MG63 (cell line): ENCODE measurements around the gene ADGRV1. TPM values are rescaled to one million over a fixed set of nuclear protein-coding genes. Genes with fewer than 3 reads are reported as not detected.
A peak's percentile ranks its signal among the peaks of the same experiment; 100 is the strongest.

ENCODE experiments used
- DNase-seq: peaks from one replicate; pipeline ENCODE4 v3.0.0-alpha.2; 2020
- H3K27me3 ChIP-seq: fragments of 250-450 bp; sonication (Bioruptor Pico); 2 replicates; pipeline ENCODE4 v1.5.1; 2020; ENCODE audit warnings: mild to moderate bottlenecking, moderate library complexity
- H3K36me3 ChIP-seq: fragments of 250-450 bp; sonication (Bioruptor Pico); 2 replicates; pipeline ENCODE4 v1.5.1; 2020; ENCODE audit warnings: mild to moderate bottlenecking, moderate library complexity
- H3K4me3 ChIP-seq: fragments of 250-450 bp; sonication (Bioruptor Pico); 2 replicates; pipeline ENCODE4 v1.5.1; 2020; ENCODE audit warnings: mild to moderate bottlenecking, moderate library complexity
- H3K9me3 ChIP-seq: fragments of 250-450 bp; sonication (Bioruptor Pico); 2 replicates; pipeline ENCODE4 v1.5.1; 2020; ENCODE audit warnings: mild to moderate bottlenecking, moderate library complexity
- total RNA-seq: library from RNA; depleted of rRNA; stranded (reverse); fragments of >200 nt; shearing (Covaris generic); gene quantifications from 2 replicates; pipeline ENCODE4 v1.2.3, GENCODE V29; 2014; ENCODE audit warnings: low replicate concordance

The ADGRV1 gene
- total RNA-seq, 1 experiment from 2014 or later = 0.13 TPM

- DNase-seq = no peak
- no peaks in the 10 kb centered on the region for H3K36me3 ChIP-seq
- no peaks in the 10 kb centered on the region for H3K27me3 ChIP-seq
- H3K4me3 ChIP-seq = no peak overlapping the region
- H3K9me3 ChIP-seq = no peaks in the 10 kb centered on the region
Observed at GRCh38 chr5:90878081-90878480, 319.5 kb downstream of the ADGRV1 start.

GRCh38 chr5:90878549-90879196, 320.1 kb downstream of the ADGRV1 start:
- H3K9me3 ChIP-seq = no peaks in the 10 kb centered on the region
- H3K4me3 ChIP-seq = no peak overlapping the region
- H3K27me3 ChIP-seq = no peaks in the 10 kb centered on the region
- H3K36me3 ChIP-seq = no peaks in the 10 kb centered on the region
- peak; percentile 23 for DNase-seq

- Histone ChIP-seq H3K36me3 (no peaks in the 10 kb centered on the region), H3K4me3 (no peak overlapping the region), H3K27me3 (no peaks in the 10 kb centered on the region), H3K9me3 (no peaks in the 10 kb centered on the region)
- DNase-seq = no peak
Observed at GRCh38 chr5:90881626-90882150, 323.1 kb downstream of the ADGRV1 start.

DNA sequence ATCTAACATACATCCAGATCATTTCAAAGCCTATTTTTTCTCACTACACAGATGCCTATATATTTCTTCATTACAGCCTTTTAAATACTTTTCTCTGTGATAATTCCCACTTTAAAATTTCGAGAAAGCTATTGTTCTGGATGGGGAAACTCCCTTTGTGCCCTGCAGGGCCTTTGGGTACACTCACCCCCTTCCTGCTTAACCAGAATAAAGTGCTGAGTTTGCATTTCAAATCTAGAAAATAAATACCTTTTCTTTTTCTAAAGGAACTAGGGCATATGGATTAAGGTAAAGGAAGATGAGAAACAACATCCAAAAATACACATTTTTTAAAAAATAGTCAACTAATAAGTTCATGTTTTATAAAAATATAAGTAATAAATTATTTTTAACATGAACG, 323.9 kb downstream of the ADGRV1 start:
- no peak for DNase-seq

DNA sequence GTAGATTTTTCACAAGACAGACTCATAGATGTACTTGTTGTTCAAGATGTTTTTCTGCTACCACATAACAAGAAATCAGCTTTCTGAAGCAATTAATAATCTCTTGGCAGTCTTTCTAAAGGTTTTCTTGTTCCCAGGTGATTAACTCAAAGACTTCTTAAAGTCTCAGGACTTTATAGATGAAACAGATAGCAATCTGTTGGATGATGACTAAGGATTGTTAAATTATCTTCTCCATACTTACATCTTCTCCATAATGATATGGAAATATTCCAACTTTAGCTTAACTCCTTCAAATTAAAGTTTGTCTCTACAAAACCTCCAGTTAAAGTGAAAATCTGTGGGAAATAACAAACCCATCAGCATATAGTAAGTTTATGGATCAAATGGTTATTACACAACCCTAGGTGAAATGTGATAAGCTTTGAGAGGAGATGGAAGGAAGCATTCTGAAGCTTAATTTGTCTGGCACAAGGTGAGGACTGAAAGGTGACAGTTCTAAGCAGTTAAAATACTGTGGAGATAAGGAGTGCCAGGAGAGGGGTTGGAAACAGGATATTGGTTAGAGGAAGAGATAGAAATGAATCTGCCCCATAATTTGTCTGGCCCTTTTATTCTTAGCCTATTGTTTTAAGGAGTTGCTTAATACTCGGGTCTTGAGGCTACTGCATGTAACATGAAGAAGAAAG, 326.7 kb downstream of the ADGRV1 start:
- Histone ChIP-seq H3K4me3 (no peak overlapping the region), H3K36me3 (no peaks in the 10 kb centered on the region), H3K27me3 (no peaks in the 10 kb centered on the region), H3K9me3 (no peaks in the 10 kb centered on the region)
- no peak for DNase-seq

More for the DNA sequence above, 323.9 kb downstream of the ADGRV1 start:
- Histone ChIP-seq H3K4me3 (no peak overlapping the region), H3K27me3 (no peaks in the 10 kb centered on the region), H3K36me3 (no peaks in the 10 kb centered on the region), H3K9me3 (no peaks in the 10 kb centered on the region)

DNA sequence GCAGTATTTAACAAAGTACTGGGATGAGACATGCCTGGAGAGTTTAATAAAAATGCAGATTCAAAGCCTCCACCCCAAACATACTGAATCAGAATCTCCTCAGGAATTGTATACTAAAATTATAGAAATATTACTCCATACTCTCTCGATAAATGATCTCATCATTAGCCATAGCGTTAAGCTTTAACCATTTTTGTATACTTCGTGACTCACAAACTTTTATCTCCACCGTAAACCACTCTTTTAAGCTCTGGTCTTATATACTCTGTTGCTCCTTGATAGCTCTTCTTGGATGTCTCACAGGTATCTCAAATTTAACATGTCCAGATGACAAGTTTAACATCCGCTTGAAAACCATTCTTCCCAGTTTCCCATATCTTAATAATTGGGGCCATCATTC, 327.8 kb downstream of the ADGRV1 start:
- DNase-seq = no peak
- Histone ChIP-seq H3K4me3 (no peak overlapping the region), H3K9me3 (no peaks in the 10 kb centered on the region), H3K36me3 (no peaks in the 10 kb centered on the region), H3K27me3 (no peaks in the 10 kb centered on the region)

- DNase-seq = no peak
- H3K27me3 ChIP-seq = no peaks in the 10 kb centered on the region
- no peaks in the 10 kb centered on the region for H3K36me3 ChIP-seq
- no peak overlapping the region for H3K4me3 ChIP-seq
- H3K9me3 ChIP-seq = no peaks in the 10 kb centered on the region
Observed at GRCh38 chr5:90888511-90889324, 330.1 kb downstream of the ADGRV1 start.

- Histone ChIP-seq H3K9me3 (no peaks in the 10 kb centered on the region), H3K27me3 (no peaks in the 10 kb centered on the region), H3K4me3 (no peak overlapping the region), H3K36me3 (no peaks in the 10 kb centered on the region)
- no peak for DNase-seq
Observed at GRCh38 chr5:90889325-90889600, 330.7 kb downstream of the ADGRV1 start.

GRCh38 chr5:90890180-90890579, 331.6 kb downstream of the ADGRV1 start:
- DNase-seq = no peak
- Histone ChIP-seq H3K4me3 (no peak overlapping the region), H3K27me3 (no peaks in the 10 kb centered on the region), H3K9me3 (no peaks in the 10 kb centered on the region), H3K36me3 (no peaks in the 10 kb centered on the region)

- no peaks in the 10 kb centered on the region for H3K36me3 ChIP-seq
- no peak overlapping the region for H3K4me3 ChIP-seq
- H3K27me3 ChIP-seq = no peaks in the 10 kb centered on the region
- H3K9me3 ChIP-seq = peaks cover 10% of the 10 kb centered on the region
- no peak for DNase-seq
Observed at GRCh38 chr5:90894866-90895420, 336.3 kb downstream of the ADGRV1 start.

GRCh38 chr5:90897618-90898017, 339.0 kb downstream of the ADGRV1 start:
- Histone ChIP-seq H3K27me3 (no peaks in the 10 kb centered on the region), H3K36me3 (no peaks in the 10 kb centered on the region), H3K9me3 (peaks cover 10% of the 10 kb centered on the region), H3K4me3 (no peak overlapping the region)
- peak; percentile 30 for DNase-seq

DNA sequence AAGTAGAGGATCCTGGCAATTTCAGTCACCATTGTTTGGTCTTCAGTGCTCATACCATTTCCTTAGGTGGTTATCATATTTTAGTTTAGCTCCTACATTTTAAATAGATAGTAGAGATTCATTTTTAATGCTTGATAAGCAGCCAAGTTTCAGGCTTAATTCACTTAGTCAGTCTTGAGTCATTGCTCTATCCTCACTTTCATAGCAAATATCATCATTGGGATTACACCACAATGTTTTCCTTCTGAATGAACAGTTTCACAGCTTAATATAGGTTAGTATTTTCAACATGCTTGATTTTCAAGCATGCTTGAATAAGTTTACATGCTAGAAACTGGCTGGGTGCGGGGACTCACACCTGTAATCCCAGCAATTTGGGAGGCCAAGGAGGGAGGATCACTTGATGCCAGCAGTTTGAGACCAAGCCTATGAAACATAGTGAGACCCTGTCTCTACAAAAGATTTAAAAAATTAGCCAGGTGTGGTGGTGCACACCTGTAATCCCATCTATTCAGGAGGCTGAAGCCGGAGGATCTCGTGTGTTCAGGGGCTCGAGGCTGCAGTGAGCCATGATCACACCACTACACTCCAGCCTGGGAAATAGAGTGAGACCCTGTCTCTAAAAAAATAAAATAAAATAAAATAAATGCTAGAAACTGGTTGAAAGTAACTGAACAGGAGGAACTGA, 339.9 kb downstream of the ADGRV1 start:
- Histone ChIP-seq H3K9me3 (peaks cover 10% of the 10 kb centered on the region), H3K4me3 (no peak overlapping the region), H3K36me3 (no peaks in the 10 kb centered on the region), H3K27me3 (no peaks in the 10 kb centered on the region)
- DNase-seq = peak; percentile 1

GRCh38 chr5:90899014-90899604, 340.5 kb downstream of the ADGRV1 start:
- no peaks in the 10 kb centered on the region for H3K36me3 ChIP-seq
- DNase-seq = no peak
- H3K4me3 ChIP-seq = no peak overlapping the region
- H3K9me3 ChIP-seq = peaks cover 10% of the 10 kb centered on the region
- no peaks in the 10 kb centered on the region for H3K27me3 ChIP-seq

DNA sequence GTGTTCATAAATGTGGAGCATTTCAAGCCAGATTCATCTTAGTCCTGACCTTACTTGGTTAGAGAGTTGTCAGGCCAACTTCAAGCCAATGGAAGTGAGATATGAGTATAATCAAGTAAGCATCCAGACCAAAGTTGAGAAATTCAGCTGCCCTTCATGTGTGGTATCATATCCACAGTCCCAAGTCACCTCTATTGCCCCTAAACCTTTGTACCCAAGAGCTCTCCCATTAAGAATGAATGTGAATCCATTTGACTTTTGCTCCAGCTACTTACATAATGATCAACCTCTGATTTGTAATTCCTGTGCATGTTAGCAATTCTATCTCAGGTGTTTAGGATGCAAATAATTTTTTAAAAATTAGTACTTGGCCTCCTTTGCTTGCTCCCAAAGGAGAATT, 342.7 kb downstream of the ADGRV1 start:
- H3K4me3 ChIP-seq = no peak overlapping the region
- no peak for DNase-seq
- H3K27me3 ChIP-seq = no peaks in the 10 kb centered on the region
- H3K9me3 ChIP-seq = peaks cover 10% of the 10 kb centered on the region
- no peaks in the 10 kb centered on the region for H3K36me3 ChIP-seq

DNA sequence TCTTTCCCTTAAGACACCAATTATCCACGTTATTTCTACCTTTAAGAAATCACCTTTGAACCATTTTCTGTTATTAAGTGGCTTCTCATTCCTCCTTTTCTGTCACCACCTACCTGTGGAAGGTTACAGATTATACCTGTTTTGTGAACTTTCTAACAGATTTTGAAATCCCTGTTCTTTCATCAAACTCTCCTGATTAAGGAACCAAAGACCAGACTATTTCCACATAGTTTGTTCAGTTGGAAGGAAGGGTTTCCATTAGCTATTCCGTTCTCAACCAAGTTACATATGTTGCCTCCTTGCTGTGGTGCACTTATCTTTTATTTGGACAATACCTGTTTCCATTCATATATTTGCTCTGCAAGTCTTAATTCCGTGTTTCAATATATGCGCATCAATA, 343.6 kb downstream of the ADGRV1 start:
- DNase-seq = no peak
- no peaks in the 10 kb centered on the region for H3K36me3 ChIP-seq

GRCh38 chr5:90902651-90903386, 344.2 kb downstream of the ADGRV1 start:
- DNase-seq = no peak
- Histone ChIP-seq H3K36me3 (no peaks in the 10 kb centered on the region), H3K27me3 (no peaks in the 10 kb centered on the region), H3K9me3 (no peaks in the 10 kb centered on the region; the same call in 1 of the 2 replicates), H3K4me3 (no peak overlapping the region)

More for the DNA sequence above, 343.6 kb downstream of the ADGRV1 start:
- Histone ChIP-seq H3K9me3 (peaks cover 6% of the 10 kb centered on the region), H3K27me3 (no peaks in the 10 kb centered on the region), H3K4me3 (no peak overlapping the region)
